22Rv1 (cell line): ENCODE data around the gene HOXD9.

Source experiments
- CTCF ChIP-seq: fragments of 450-650 bp; IDR thresholded peaks from 2 replicates; pipeline ENCODE4 v1.5.1; 2017; ENCODE audit warnings: mild to moderate bottlenecking
- ZFX ChIP-seq: fragments of 450-650 bp; IDR thresholded peaks from 2 replicates; pipeline ENCODE4 v1.6.1; 2017; ENCODE audit warnings: antibody characterized with exemption, borderline replicate concordance

DNA sequence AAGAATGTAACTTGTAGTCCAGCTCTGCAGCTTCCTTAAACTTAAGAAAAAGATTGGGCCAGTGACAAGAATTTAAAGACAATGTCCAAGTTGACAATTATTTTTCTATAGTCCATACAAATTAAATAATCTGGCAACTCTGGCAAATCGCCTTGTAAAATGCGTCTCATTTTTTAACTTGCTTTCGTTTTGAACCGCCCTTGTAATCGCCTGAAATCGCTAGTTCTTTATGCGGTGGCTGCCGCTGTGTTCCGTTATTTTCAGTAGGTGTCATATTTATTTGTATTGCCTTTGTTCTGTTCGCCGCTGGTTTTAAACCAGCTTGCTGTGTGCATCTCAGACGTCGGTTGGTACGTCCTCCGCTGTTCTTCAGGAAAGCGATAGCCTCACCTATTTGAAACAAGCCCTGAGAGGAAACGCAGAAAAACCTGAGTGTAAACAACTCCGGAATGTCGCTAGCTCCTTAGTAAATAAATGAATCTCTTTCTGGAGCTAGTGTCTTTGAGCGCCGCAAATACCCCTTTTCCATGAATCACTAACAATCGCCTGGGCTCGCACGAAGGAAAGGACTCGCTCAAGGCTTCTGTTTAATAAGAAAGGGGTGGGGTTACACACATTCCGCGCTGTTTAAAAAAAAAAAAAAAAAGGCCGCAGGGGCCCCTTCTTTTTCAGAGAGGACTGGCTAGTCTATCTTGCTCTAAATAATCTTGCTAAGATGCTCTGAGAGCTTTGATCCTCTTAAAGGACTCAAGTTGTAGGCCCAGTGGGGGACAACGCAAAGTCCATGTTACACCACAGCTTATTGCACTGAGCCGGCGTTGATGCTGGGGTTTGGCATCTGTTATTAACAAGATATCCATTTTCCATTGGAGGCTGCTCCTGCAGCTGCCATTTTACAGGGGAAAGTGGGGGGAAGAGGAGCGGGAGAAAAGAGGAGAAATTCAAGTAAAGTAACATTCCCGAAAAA is 10.0 kb downstream of the HOXD9 start:
- TF ChIP-seq CTCF: no peak
- no peak for TF ChIP-seq ZFX
